ENCODE measurements around the gene PRR19. TPM values are rescaled to one million over a fixed set of nuclear protein-coding genes. Genes with fewer than 3 reads are reported as not detected.

Gene PRR19
- total and polyA plus RNA-seq, 4 donors = 0.27 to 0.43 (median 0.42) TPM; not detected in 1

DNA sequence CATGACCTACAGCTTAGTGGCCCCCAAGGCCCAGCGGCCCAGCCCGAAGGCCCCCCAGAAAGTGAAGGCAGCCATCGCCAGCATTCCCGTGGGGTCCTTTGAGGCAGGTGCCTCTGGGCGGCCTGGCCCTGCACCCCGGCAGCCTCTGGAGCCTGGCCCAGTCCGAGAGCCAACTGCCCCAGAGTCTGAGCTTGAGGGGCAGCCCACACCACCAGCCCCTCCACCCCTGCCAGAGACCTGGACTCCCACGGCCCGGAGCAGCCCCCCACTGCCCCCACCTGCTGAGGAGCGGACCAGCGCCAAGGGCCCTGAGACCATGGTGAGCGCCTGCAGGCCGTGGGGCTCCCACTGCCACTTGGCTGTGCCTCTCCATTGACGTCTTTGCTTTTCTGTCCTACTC is 9.0 kb upstream of the PRR19 start:
- DNase-seq (ENCODE audit: low spot score) = no peak
- TF ChIP-seq FOXA1 (IDR thresholded peaks at IDR 0.05) (no peak), NR2F2 (IDR thresholded peaks at IDR 0.05) (no peak), EGR1 (IDR thresholded peaks at IDR 0.05; ENCODE audit: low read depth in 2 of 2) (no peak), SP1 (IDR thresholded peaks at IDR 0.05) (no peak), FOXA2 (IDR thresholded peaks at IDR 0.05) (no peak)
- TF ChIP-seq, protein P1, sequence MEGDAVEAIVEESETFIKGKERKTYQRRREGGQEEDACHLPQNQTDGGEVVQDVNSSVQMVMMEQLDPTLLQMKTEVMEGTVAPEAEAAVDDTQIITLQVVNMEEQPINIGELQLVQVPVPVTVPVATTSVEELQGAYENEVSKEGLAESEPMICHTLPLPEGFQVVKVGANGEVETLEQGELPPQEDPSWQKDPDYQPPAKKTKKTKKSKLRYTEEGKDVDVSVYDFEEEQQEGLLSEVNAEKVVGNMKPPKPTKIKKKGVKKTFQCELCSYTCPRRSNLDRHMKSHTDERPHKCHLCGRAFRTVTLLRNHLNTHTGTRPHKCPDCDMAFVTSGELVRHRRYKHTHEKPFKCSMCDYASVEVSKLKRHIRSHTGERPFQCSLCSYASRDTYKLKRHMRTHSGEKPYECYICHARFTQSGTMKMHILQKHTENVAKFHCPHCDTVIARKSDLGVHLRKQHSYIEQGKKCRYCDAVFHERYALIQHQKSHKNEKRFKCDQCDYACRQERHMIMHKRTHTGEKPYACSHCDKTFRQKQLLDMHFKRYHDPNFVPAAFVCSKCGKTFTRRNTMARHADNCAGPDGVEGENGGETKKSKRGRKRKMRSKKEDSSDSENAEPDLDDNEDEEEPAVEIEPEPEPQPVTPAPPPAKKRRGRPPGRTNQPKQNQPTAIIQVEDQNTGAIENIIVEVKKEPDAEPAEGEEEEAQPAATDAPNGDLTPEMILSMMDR (IDR thresholded peaks at IDR 0.05; ENCODE audit: low read depth, low read length, missing input control) = no peak
- TF ChIP-seq, protein P2, sequence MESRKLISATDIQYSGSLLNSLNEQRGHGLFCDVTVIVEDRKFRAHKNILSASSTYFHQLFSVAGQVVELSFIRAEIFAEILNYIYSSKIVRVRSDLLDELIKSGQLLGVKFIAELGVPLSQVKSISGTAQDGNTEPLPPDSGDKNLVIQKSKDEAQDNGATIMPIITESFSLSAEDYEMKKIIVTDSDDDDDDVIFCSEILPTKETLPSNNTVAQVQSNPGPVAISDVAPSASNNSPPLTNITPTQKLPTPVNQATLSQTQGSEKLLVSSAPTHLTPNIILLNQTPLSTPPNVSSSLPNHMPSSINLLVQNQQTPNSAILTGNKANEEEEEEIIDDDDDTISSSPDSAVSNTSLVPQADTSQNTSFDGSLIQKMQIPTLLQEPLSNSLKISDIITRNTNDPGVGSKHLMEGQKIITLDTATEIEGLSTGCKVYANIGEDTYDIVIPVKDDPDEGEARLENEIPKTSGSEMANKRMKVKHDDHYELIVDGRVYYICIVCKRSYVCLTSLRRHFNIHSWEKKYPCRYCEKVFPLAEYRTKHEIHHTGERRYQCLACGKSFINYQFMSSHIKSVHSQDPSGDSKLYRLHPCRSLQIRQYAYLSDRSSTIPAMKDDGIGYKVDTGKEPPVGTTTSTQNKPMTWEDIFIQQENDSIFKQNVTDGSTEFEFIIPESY (IDR thresholded peaks at IDR 0.05) = no peak
- WGBS = 95% methylated on average over 14 of the region's 14 CpGs
- Histone ChIP-seq H3K27me3 (ENCODE audit: control insufficient read depth in 4 of 4, insufficient read depth in 4 of 4, low read length in 3 of 4) (no peaks in the 10 kb centered on the region), H3K9me3 (ENCODE audit: control insufficient read depth in 4 of 4, low read length in 3 of 4) (no peaks in the 10 kb centered on the region), H3K36me3 (ENCODE audit: control insufficient read depth in 4 of 4, insufficient read depth in 3 of 4, low read depth in 1 of 4, low read length in 3 of 4) (peaks cover 24 to 68% (median 36%) of the 10 kb centered on the region in 4 donors), H3K4me1 (ENCODE audit: control insufficient read depth in 4 of 4, insufficient read depth in 4 of 4, low read length in 3 of 4) (peaks cover 0 to 2% (median 0%) of the 10 kb centered on the region in 4 donors), H3K9ac (ENCODE audit: low read depth in 1 of 2, low read length in 2 of 2) (no peak overlapping the region), H3K27ac (ENCODE audit: low read depth in 1 of 2, low read length in 2 of 2) (no peak overlapping the region), H3K4me3 (ENCODE audit: low read depth in 1 of 3, low read length in 3 of 3) (no peak overlapping the region)

DNA sequence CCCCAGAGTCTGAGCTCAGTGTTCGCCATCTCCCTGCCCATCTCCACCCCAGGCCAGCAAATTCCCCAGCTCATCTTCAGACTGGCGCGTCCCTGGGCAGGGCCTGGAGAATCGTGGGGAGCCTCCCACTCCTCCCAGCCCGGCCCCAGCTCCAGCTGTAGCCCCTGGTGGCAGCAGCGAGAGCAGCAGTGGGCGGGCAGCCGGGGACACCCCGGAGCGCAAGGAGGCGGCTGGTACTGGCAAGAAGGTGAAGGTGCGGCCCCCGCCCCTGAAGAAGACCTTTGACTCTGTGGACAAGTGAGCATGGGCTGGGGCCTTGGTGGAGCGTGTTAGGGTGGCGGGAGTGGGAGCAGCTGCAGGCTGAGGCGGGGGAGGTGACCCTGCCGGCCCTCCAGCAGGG is 8.4 kb upstream of the PRR19 start:
- Histone ChIP-seq H3K27me3 (ENCODE audit: control insufficient read depth in 4 of 4, insufficient read depth in 4 of 4, low read length in 3 of 4) (no peaks in the 10 kb centered on the region), H3K36me3 (ENCODE audit: control insufficient read depth in 4 of 4, insufficient read depth in 3 of 4, low read depth in 1 of 4, low read length in 3 of 4) (peaks cover 19 to 63% (median 33%) of the 10 kb centered on the region in 4 donors), H3K27ac (ENCODE audit: low read depth in 1 of 2, low read length in 2 of 2) (no peak overlapping the region), H3K9me3 (ENCODE audit: control insufficient read depth in 4 of 4, low read length in 3 of 4) (no peaks in the 10 kb centered on the region), H3K4me3 (ENCODE audit: low read depth in 1 of 3, low read length in 3 of 3) (no peak overlapping the region), H3K9ac (ENCODE audit: low read depth in 1 of 2, low read length in 2 of 2) (no peak overlapping the region), H3K4me1 (ENCODE audit: control insufficient read depth in 4 of 4, insufficient read depth in 4 of 4, low read length in 3 of 4) (peaks cover 0 to 8% (median 1%) of the 10 kb centered on the region in 4 donors)
- TF ChIP-seq FOXA1 (IDR thresholded peaks at IDR 0.05) = no peak
- TF ChIP-seq, protein P2 (IDR thresholded peaks at IDR 0.05) = no peak
- TF ChIP-seq RAD21 (IDR thresholded peaks at IDR 0.05) = no peak
- TF ChIP-seq HNF4A (conservative IDR thresholded peaks at IDR 0.05) = no peak
- TF ChIP-seq, protein P3, sequence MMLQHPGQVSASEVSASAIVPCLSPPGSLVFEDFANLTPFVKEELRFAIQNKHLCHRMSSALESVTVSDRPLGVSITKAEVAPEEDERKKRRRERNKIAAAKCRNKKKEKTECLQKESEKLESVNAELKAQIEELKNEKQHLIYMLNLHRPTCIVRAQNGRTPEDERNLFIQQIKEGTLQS (IDR thresholded peaks at IDR 0.05) = no peak
- TF ChIP-seq RXRA (IDR thresholded peaks at IDR 0.05) = no peak
- TF ChIP-seq, protein P4, sequence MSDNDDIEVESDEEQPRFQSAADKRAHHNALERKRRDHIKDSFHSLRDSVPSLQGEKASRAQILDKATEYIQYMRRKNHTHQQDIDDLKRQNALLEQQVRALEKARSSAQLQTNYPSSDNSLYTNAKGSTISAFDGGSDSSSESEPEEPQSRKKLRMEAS (IDR thresholded peaks at IDR 0.05) = no peak
- no peak for TF ChIP-seq HNF4G (IDR thresholded peaks at IDR 0.05)
- TF ChIP-seq JUND (IDR thresholded peaks at IDR 0.05) = no peak
- TF ChIP-seq, protein P5, sequence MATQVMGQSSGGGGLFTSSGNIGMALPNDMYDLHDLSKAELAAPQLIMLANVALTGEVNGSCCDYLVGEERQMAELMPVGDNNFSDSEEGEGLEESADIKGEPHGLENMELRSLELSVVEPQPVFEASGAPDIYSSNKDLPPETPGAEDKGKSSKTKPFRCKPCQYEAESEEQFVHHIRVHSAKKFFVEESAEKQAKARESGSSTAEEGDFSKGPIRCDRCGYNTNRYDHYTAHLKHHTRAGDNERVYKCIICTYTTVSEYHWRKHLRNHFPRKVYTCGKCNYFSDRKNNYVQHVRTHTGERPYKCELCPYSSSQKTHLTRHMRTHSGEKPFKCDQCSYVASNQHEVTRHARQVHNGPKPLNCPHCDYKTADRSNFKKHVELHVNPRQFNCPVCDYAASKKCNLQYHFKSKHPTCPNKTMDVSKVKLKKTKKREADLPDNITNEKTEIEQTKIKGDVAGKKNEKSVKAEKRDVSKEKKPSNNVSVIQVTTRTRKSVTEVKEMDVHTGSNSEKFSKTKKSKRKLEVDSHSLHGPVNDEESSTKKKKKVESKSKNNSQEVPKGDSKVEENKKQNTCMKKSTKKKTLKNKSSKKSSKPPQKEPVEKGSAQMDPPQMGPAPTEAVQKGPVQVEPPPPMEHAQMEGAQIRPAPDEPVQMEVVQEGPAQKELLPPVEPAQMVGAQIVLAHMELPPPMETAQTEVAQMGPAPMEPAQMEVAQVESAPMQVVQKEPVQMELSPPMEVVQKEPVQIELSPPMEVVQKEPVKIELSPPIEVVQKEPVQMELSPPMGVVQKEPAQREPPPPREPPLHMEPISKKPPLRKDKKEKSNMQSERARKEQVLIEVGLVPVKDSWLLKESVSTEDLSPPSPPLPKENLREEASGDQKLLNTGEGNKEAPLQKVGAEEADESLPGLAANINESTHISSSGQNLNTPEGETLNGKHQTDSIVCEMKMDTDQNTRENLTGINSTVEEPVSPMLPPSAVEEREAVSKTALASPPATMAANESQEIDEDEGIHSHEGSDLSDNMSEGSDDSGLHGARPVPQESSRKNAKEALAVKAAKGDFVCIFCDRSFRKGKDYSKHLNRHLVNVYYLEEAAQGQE (IDR thresholded peaks at IDR 0.05) = no peak
- TF ChIP-seq EGR1 (IDR thresholded peaks at IDR 0.05; ENCODE audit: low read depth in 2 of 2) = no peak
- no peak for TF ChIP-seq GABPA (IDR thresholded peaks at IDR 0.05 in 1 of 2, conservative IDR thresholded peaks at IDR 0.05 in 1 of 2)
- DNase-seq (ENCODE audit: low spot score) = no peak
- WGBS = 93% methylated on average over 17 of the region's 17 CpGs
